ENCODE data around the gene LRGUK.

Gene LRGUK

GRCh38 chr7:134308548-134308947, 181.4 kb downstream of the LRGUK start:
- no peaks in the 10 kb centered on the region for H3K9me3 ChIP-seq (ENCODE audit: control extremely low read depth in 1 of 5, control insufficient read depth in 4 of 5, insufficient read depth in 2 of 5, low read depth in 1 of 5, low read length in 4 of 5)
- no peak overlapping the region for H3K27ac ChIP-seq (ENCODE audit: insufficient read depth in 1 of 2, low read depth in 1 of 2, low read length in 2 of 2, poor library complexity in 1 of 2, severe bottlenecking in 2 of 2)
- CTCF ChIA-PET: no interaction called here
- H3K4me1 ChIP-seq (ENCODE audit: control extremely low read depth in 1 of 4, control insufficient read depth in 4 of 4, insufficient read depth in 4 of 4, low read length in 3 of 4): peaks cover 4 to 11% (median 10%) of the 10 kb centered on the region in 4 experiments
- POLR2A ChIA-PET: no interaction called here
- H3K36me3 ChIP-seq (ENCODE audit: control insufficient read depth in 4 of 4, insufficient read depth in 4 of 4, low read length in 3 of 4): peaks cover 6 to 28% (median 13%) of the 10 kb centered on the region in 4 experiments
- WGBS (ENCODE audit: insufficient coverage): 92% methylated on average over 3 of the region's 4 CpGs
- H3K4me3 ChIP-seq (ENCODE audit: control insufficient read depth in 1 of 7, extremely low read depth in 1 of 7, insufficient read depth in 4 of 7, low read depth in 2 of 7, low read length in 6 of 7): no peak overlapping the region
- DNase-seq: no peak
- H3K27me3 ChIP-seq (replicated peaks in 2 of 5; ENCODE audit: control insufficient read depth in 4 of 5, insufficient read depth in 5 of 5, low read length in 4 of 5): no peaks in the 10 kb centered on the region

GRCh38 chr7:134311807-134312206, 184.7 kb downstream of the LRGUK start:
- no peaks in the 10 kb centered on the region for H3K9me3 ChIP-seq (ENCODE audit: control extremely low read depth in 1 of 5, control insufficient read depth in 4 of 5, insufficient read depth in 2 of 5, low read depth in 1 of 5, low read length in 4 of 5)
- H3K4me1 ChIP-seq (ENCODE audit: control extremely low read depth in 1 of 4, control insufficient read depth in 4 of 4, insufficient read depth in 4 of 4, low read length in 3 of 4): peaks cover 4 to 20% (median 15%) of the 10 kb centered on the region in 4 experiments
- no peaks in the 10 kb centered on the region for H3K27me3 ChIP-seq (replicated peaks in 2 of 5; ENCODE audit: control insufficient read depth in 4 of 5, insufficient read depth in 5 of 5, low read length in 4 of 5)
- H3K36me3 ChIP-seq (ENCODE audit: control insufficient read depth in 4 of 4, insufficient read depth in 4 of 4, low read length in 3 of 4): peaks cover 0 to 13% (median 3%) of the 10 kb centered on the region in 4 experiments
- POLR2A ChIA-PET: no interaction called here
- CTCF ChIA-PET: no interaction called here
- H3K27ac ChIP-seq (ENCODE audit: insufficient read depth in 1 of 2, low read depth in 1 of 2, low read length in 2 of 2, poor library complexity in 1 of 2, severe bottlenecking in 2 of 2): no peak overlapping the region
- no peak for DNase-seq
- no peak overlapping the region for H3K4me3 ChIP-seq (ENCODE audit: control insufficient read depth in 1 of 7, extremely low read depth in 1 of 7, insufficient read depth in 4 of 7, low read depth in 2 of 7, low read length in 6 of 7)
- 100% methylated on average over 3 of the region's 4 CpGs for WGBS (ENCODE audit: insufficient coverage)

- ChIA-PET POLR2A (no interaction called here), CTCF (no interaction called here)
- H3K36me3 ChIP-seq (ENCODE audit: control insufficient read depth in 4 of 4, insufficient read depth in 4 of 4, low read length in 3 of 4): peaks cover 0 to 9% (median 2%) of the 10 kb centered on the region in 4 experiments
- WGBS (ENCODE audit: insufficient coverage): 100% methylated on average over 1 of the region's 6 CpGs
- H3K9me3 ChIP-seq (ENCODE audit: control extremely low read depth in 1 of 5, control insufficient read depth in 4 of 5, insufficient read depth in 2 of 5, low read depth in 1 of 5, low read length in 4 of 5): no peaks in the 10 kb centered on the region
- no peaks in the 10 kb centered on the region for H3K27me3 ChIP-seq (replicated peaks in 2 of 5; ENCODE audit: control insufficient read depth in 4 of 5, insufficient read depth in 5 of 5, low read length in 4 of 5)
- no peak overlapping the region for H3K4me3 ChIP-seq (ENCODE audit: control insufficient read depth in 1 of 7, extremely low read depth in 1 of 7, insufficient read depth in 4 of 7, low read depth in 2 of 7, low read length in 6 of 7)
- H3K27ac ChIP-seq (ENCODE audit: insufficient read depth in 1 of 2, low read depth in 1 of 2, low read length in 2 of 2, poor library complexity in 1 of 2, severe bottlenecking in 2 of 2): no peak overlapping the region
- H3K4me1 ChIP-seq (ENCODE audit: control extremely low read depth in 1 of 4, control insufficient read depth in 4 of 4, insufficient read depth in 4 of 4, low read length in 3 of 4): peaks cover 4 to 25% (median 17%) of the 10 kb centered on the region in 4 experiments
- DNase-seq: no peak
These were observed 185.6 kb downstream of the LRGUK start for GRCh38 chr7:134312717-134313116.

GRCh38 chr7:134313543-134313942, 186.4 kb downstream of the LRGUK start:
- no peak overlapping the region for H3K4me3 ChIP-seq (ENCODE audit: control insufficient read depth in 1 of 7, extremely low read depth in 1 of 7, insufficient read depth in 4 of 7, low read depth in 2 of 7, low read length in 6 of 7)
- H3K36me3 ChIP-seq (ENCODE audit: control insufficient read depth in 4 of 4, insufficient read depth in 4 of 4, low read length in 3 of 4): peaks cover 0 to 3% (median 2%) of the 10 kb centered on the region in 4 experiments
- WGBS (ENCODE audit: insufficient coverage): no CpG with 5 or more reads among the region's 1 CpG
- peaks cover 4 to 25% (median 17%) of the 10 kb centered on the region in 4 experiments for H3K4me1 ChIP-seq (ENCODE audit: control extremely low read depth in 1 of 4, control insufficient read depth in 4 of 4, insufficient read depth in 4 of 4, low read length in 3 of 4)
- ChIA-PET POLR2A (no interaction called here), CTCF (no interaction called here)
- no peaks in the 10 kb centered on the region for H3K27me3 ChIP-seq (replicated peaks in 2 of 5; ENCODE audit: control insufficient read depth in 4 of 5, insufficient read depth in 5 of 5, low read length in 4 of 5)
- H3K27ac ChIP-seq (ENCODE audit: insufficient read depth in 1 of 2, low read depth in 1 of 2, low read length in 2 of 2, poor library complexity in 1 of 2, severe bottlenecking in 2 of 2): no peak overlapping the region
- H3K9me3 ChIP-seq (ENCODE audit: control extremely low read depth in 1 of 5, control insufficient read depth in 4 of 5, insufficient read depth in 2 of 5, low read depth in 1 of 5, low read length in 4 of 5): no peaks in the 10 kb centered on the region
- DNase-seq: no peak

All from common myeloid progenitor, CD34-positive (primary cell).